HG02970 (cell line): ENCODE measurements around the gene NCOA1.
A peak's percentile ranks its signal among the peaks of the same experiment; 100 is the strongest.
"Not testable (repeated sequence)": the region's sequence is repeated elsewhere in the genome, so short reads cannot be mapped to it uniquely, and the experiment has no call there.

Source experiments
- ATAC-seq: cut with Tn5 transposase; IDR thresholded peaks from one replicate; pipeline ENCODE4 v1.9.1; 2021; ENCODE audit warnings: mild to moderate bottlenecking, moderate library complexity, moderate number of reproducible peaks; ENCODE audit not compliant: unreplicated experiment, low FRiP score

The NCOA1 gene

DNA sequence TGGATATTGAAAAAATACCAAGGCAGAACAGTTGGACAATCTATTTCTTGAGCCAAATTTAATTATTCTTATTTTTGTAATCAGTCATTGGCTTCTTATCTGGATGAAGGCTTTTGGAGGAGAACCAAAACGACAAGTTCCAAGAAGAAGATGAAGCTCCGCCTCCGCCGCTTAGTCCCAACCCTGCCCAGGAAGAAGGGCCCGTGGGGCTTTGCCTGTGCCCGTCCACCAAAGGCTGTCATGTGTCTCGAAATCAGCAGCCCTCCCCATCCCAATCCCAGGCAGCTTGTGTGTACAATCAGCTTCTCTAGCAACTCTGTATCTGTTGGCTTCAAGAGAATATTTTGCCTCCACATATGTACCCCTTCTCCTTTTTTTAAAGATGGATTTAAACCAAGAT, 277.5 kb downstream of the NCOA1 start:
- no peak for ATAC-seq

DNA sequence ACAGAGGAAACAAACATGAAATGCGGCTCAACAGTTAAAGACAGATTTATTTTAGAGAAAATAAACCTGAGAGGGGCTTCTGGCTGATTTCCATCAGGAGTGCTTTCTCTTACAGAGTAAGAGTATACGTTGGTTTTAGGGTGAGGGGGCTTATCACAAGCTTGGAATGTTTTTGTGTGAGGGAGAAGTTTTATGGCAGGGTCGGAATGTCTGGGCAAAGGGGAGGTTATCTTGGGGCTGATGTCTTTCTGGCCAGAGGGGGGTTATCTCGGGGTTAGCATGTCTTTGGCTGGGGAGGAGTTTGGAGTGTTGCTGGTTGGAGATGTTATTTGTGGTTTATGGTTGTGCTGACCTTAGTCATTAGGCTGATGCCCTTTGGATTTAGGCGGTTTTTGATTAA, 280.0 kb downstream of the NCOA1 start:
- no peak for ATAC-seq

DNA sequence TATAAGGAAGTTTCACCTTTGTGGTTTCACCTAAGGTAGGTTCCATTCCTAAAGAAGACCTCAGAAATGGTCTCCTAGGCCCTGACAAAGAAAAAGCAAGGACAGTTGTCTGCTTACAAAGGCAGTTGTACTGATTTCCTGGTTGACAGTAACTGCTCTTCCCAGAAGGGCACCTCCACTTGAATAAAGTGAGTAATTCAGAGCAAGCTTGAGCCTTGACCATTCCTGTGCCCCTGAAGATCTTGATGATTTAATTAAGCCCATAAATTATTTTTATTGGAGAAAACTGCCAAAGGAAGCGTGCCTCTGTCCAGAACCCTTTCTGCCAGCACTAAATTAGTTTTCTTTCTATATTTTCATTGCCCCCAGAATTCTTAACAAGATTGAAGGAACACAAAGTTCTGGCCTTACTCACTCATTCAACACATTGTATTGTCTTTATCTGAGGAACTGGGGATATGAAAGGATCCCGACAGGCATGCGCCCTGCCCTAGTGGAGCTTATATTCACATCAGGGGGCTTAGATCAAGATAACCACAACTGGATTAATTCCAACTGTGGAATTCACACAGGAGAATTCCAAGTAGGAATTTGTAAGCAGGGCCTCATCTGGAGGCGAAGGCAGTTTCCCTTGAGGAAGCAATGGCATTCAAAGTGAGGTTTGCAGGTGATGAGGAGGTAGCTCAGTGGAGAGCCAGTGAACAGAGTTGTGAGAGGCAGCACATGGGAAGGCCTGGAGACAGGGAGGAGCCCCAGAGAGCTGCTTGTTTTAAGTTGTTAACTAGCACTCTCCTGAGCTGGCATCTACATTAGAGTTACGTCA, 280.9 kb downstream of the NCOA1 start:
- no peak for ATAC-seq

DNA sequence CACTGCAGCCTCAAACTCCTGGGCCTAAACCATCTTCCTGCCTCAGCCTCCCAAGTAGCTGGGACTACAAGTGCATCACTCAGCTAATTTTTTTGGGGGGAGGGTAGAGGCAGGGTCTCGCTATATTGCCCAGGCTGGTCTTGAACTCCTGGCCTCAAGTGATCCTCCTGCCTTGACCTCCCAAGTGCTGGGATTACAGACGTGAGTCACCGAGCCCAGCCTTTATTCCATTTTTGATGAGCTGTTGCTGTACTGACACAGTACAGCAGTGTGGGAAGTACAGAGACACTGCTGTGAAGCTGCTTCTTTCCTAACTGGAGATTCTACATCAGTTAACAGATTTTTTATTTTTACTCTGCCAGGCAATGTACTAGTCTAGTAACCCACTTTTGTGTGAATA, 283.3 kb downstream of the NCOA1 start:
- no peak for ATAC-seq

DNA sequence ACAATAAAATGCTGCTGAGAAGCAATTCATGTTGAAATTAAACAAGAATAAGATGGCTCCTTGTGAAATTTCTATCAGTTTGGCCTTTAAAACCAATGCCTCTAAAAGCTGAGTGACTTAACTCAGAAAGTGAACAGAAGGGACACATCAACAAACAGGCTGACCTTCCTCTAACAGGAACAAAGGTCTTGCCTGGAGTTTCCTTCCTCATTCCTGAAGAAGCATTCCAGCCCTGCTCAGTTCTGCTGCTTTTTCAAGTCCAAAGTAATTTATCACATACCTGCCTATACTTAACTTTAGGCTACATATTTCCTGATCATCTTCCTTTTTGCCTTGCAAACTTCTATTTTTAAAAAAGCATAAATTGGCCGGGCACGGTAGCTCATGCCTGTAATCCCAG, 288.1 kb downstream of the NCOA1 start:
- no peak for ATAC-seq

DNA sequence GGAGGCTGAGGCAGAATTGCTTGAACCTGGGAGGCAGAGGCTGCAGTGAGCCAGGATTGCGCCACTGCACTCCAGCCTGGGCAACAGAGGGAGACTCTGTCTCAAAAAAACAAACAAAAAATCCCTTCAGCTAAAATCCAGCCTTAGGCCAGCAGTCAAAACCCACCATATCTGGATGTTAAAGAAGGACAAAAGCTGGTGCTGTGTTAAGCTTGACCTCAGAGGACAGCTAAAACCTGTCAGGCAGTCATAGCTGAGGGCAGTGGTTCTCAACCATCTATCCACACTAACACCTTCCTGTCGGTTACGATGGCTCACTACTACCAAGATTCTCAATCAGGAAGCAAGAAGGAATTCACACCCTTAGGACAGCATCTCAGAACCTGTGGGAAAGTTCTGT, 292.6 kb downstream of the NCOA1 start:
- no peak for ATAC-seq

DNA sequence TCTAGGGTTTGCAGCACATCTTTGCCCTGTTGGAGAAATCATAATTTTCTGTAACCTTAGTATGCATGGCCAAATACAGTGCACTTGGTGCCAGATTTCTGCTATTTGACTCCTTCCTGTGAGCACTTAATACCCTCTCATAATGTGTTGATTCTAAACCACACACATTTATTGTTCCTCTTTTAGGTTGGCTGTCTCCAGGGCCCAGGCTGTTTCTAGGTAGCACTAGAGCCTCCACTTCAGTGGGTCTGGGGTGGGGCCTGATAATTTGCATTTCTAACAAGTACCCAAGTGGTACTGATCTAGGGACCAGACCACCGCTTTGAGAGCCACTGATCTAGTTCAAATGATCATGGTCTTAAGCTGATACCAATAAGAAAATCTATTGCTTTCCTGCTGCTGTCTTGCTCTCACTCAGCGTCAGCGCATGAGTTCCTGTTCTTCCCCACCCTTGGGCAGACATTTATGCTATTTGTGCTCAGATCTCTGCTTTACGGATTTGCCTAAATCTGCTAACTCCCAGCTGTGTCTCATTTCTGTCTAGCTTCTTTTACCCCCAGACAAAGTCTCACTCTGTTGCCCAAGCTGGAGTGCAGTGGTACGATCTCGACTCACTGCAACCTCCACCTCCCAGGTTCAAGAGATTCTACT, 294.7 kb downstream of the NCOA1 start:
- ATAC-seq, result peak; percentile 64

DNA sequence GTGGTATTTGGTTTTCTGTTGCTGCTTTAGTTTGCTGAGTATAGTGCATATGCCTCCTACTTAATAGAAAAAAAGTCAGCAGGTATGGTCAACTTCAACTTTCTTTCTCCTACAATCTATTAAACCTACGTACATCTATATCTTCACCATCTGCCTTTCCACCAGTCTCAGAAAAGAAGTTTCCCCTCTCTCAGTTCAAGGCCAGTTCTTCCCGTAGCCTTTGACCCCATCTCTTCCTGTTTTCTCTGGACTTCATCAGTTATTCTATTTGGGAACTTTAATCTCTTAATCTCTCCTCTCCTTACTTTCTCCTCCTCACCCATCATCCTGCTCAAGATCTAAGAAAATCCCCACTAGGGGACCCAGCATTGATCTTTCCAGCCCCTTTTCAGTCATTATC, 296.5 kb downstream of the NCOA1 start:
- no peak for ATAC-seq

DNA sequence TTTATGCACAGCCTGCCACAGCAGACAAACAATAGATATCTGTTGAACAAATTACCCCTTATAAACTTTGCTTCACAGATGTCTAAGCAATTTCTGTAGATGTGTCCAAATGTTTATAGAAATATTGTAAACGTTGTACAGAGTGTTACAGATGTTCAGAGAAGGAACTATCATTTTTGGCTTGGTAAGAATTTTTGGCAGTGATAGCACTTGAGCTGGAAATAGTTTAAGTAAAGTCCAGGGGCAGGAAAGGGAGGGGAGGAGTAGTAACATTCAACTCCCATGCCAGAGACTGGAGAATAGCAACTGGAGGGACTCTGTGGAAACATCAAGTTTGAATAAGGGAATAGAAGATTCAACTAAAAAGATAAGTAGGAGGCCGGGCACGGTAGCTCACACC, 297.8 kb downstream of the NCOA1 start:
- no peak for ATAC-seq

DNA sequence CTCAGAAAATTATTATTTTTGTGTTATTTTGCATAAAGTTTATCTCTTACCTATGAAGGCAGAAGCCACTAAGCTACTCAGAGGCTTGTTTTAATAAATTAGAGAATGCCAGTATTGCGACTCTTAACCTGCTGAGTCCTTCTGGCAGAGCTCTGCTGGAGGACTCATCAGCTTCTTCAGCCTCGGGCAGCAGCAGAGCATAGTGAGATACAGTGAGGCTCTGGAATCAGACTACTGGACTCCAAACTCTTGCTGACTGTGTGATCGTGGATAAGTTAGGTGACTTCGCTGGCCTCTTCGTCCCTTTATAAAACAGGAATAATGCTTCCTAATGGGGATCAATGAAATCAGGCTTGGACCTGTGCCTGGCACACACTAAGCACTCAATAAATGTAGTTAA, 300.4 kb downstream of the NCOA1 start:
- no peak for ATAC-seq

DNA sequence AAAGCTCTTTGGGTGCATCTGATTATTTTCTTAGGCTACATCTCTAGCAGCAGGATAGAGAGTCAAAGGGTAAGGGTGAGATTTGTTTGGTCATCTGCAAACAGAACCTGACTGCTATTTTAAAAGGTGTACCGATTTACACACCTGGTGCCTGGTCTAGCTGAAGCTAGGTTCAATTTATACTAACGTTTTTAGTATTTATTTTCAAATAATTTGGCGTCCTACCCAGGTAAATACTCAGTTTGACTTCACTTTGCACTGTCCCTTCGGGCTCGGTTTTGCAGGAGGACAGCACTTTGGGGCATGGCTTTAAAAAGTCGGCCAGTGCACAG, 301.5 kb downstream of the NCOA1 start:
- no peak for ATAC-seq

DNA sequence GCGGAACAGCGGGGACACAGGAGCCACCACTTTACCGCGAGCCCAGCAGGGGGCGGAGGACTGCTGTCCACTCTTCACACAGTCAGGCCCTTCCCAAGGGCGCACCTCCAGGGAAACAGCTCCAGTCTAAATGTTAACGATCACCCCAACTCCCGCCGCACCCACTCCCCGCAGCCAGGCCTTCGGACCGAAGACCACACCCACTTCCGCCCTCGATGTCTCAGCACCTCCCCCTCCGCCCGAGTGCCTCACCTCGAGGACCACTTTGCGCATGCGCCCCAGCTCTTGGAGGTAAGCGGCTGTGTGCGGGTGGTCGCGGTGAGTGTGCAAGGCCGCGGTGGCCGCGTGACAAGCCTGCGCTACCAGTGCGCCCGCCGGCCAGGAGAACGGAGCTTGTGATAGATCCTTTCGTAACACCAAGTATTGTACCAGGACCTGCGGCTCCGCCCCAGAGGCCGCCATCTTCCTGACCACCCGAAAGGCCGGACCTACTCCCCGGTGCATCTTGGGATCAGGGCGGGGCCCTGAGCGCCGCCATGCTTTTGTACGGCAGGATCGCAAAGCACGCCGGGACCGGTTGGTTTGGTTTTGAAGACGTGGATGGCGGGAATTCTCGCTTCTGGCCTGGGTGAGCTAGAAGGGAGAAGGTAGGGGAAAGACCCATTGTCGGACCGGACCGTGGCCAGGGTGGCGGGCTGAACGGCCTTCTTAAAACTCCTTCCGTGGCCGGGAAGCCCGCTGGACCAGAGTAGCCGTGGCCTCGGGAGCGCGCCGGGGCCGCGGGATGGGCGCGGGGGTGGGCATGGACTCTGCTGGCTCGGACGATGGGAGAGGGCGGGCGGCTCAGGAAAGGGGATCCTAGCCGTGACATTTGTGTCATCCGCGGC, 302.1 kb downstream of the NCOA1 start, which contains the start of the genes CENPO and PTRHD1:
Gene CENPO (plus strand): TSS at position 552 of the 887 bp plus-strand sequence. CDS start 495 bp downstream, outside the sequence.
Gene PTRHD1 (minus strand): TSS at position 518 of the 887 bp plus-strand sequence. CDS start 14 bp downstream, at position 504.
- peak; percentile 89 for ATAC-seq

DNA sequence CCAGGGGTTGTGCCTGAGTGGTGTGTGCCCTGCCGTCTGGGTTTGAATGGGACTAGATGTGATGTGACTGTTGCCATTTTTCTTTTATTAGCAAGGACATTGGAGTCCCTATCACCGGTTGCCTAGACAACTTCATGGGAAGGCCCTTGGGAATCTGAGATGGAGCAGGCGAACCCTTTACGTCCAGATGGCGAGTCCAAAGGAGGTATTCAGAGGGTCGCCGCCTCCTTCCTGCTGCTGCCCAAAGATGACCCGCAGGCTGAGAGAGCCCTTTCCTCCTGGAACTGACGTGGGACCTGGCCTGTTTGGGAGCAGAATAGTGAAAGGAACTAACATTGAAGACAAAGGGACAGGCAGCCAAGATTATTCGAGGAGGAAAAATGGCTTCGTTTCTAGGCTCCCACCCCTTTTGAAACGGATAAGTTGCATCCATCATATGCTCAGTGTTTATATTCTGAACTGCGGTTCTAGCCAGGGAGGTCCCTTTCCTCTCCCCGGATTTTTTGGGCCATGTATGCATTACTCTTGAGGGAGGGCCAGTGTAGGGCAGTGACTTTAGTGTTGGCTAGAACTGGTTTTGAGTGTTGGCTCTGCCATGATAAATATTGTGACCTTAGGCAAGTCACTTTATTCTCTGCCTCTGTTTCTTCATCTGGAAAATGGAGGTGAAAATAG, 302.8 kb downstream of the NCOA1 start:
- ATAC-seq, result no peak

DNA sequence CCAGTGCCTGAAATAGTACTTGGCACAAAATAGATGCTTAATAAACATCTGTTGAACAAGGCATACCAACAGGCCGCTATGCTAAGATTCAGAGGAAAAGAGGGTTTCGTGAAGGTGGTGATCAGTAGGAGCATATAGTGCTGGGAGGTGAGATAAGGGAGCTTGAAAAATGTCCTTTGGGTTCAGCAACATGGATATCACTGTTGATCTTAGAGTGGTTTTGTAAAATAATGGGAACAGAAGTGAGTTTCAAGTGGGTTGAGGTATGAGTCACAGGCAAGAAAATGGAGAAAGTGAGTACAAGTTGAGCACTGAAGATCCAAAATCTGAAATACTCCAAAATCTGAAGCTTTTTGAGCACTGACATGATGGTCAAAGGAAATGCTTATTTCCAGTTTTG, 306.6 kb downstream of the NCOA1 start:
- no peak for ATAC-seq

DNA sequence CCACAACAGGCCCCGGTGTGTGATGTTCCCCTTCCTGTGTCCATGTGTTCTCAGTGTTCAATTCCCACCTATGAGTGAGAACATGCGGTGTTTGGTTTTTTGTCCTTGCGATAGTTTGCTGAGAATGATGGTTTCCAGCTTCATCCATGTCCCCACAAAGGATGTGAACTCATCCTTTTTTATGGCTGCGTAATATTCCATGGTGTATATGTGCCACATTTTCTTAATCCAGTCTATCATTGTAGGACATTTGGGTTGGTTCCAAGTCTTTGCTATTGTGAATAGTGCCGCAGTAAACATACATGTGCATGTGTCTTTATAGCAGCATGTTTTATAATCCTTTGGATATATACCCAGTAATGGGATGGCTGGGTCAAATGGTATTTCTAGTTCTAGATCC, 309.4 kb downstream of the NCOA1 start:
- ATAC-seq, result not testable (repeated sequence)

DNA sequence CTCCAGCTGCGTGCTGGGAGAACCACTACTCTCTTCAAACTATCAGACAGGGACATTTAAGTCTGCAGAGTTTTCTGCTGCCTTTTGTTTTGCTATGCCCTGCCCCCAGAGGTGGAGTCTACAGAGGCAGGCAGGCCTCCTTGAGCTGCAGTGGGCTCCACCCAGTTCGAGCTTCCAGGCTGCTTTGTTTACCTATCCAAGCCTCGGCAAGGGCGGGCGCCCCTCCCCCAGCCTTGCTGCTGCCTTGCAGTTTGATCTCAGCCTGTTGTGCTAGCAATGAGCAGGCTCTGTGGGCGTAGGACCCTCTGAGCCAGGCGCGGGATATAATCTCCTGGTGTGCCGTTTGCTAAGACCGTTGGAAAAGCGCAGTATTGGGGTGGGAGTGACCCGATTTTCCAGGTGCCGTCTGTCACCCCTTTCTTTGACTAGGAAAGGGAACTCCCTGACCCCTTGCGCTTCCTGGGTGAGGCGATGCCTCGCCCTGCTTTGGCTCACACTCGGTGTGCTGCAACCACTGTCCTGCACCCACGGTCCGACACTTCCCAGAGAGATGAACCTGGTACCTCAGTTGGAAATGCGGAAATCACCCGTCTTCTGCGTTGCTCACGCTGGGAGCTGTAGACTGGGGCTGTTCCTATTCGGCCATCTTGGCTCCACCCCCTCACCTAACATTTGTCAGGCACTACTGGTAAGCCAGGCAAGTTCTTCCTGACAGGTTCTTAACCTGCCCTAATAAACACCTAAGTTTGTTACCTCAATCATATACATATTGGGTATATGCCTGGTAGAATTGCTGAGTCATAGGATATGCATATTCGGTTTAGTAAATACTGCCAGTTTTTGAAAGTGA, 315.0 kb downstream of the NCOA1 start:
- not testable (repeated sequence) for ATAC-seq

DNA sequence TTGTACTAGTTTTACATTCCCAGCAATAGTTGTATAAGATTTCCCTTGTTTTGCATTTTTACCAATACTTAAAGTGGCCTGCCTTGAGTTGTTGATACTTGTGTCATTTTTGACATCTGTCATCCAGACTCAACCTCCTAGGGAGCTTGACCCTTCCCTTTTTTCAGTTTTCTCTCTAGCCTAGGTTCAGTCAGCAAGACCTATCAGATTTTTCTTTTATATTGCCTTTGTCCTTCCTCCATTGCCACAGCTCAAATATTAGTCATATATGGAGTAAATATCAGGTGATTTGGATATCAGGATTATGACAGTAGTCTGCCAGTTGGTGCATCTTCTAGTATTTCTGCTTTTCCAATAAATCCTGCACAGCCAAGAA, 315.6 kb downstream of the NCOA1 start:
- no peak for ATAC-seq

DNA sequence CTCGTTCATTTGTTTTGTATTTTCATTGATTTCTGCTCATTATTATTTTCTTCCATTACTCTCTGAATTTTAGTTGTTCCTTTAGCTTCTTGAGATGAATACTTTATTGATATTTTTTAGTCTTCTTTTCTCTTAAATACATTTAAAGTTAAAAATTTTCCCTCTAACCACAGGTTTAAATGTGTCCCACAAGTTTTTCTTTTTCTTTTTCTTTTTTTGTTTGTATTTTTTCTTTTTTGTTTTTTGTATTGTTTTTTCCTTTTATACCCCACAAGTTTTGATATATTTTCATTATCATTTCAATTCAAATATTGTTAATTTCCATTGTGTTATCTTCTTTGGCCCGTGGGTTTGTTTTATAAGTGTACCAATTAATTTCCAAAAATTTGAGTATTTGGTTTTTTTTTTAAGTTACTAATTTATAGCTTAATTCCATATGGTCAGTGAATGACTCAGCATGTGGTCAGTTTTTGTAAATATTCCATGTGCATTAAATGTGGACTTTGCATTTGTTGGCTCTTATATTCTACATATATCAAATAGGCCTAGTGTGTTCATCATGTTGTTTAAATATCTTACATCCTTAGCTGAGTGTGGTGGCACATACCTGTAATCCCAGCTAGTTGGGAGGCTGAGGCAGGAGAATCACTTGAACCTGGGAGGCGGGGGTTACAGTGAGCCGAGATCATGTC, 318.4 kb downstream of the NCOA1 start:
- ATAC-seq, result no peak

DNA sequence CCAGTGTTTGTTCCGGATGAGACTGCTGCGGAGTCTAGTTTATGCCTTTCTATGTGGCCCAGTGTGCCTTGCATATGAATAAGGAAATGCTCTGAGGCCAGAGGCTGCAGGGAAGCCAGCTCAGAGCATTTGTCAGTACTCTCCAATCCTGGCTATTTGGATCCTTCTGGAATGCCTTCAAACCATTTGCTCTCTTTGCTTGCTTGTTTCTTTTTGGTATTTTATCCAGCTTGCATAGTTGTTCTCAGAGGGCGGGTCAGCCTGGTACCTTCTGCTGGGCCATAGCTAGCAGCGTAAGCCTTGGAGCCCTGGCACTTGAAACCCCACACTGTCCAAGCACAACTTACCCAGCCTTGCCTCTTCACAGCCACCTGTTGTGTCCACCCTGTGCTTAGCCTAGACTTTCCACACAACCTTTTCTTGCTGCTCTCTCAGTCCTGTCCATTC, 322.7 kb downstream of the NCOA1 start:
- no peak for ATAC-seq
